Muscle of leg (tissue), 11 donors: Measurements from ENCODE around the gene AMDHD2. TPM values are rescaled to one million over a fixed set of nuclear protein-coding genes. Genes with fewer than 3 reads are reported as not detected.
"Not testable (repeated sequence)": the region's sequence is repeated elsewhere in the genome, so short reads cannot be mapped to it uniquely, and the experiment has no call there.

ENCODE experiments used
- DNase-seq: peaks from one replicate; pipeline ENCODE4 v3.0.0; 2013
- H3K27ac ChIP-seq: one replicate; pipeline ENCODE4 v1.5.1; 2013; ENCODE audit warnings: mild to moderate bottlenecking, low read length, control low read depth
- H3K27me3 ChIP-seq: one replicate; pipeline ENCODE4 v1.6.1; 2013; ENCODE audit warnings: low read length; ENCODE audit not compliant: control insufficient read depth, insufficient read depth
- H3K36me3 ChIP-seq: one replicate; pipeline ENCODE4 v1.6.1; 2013; ENCODE audit warnings: low read length; ENCODE audit not compliant: control insufficient read depth, insufficient read depth
- H3K4me1 ChIP-seq: one replicate; pipeline ENCODE4 v1.6.1; 2013; ENCODE audit warnings: low read length; ENCODE audit not compliant: control insufficient read depth, insufficient read depth
- H3K4me3 ChIP-seq: one replicate; pipeline ENCODE4 v1.5.1; 2013; ENCODE audit warnings: low read length, control low read depth
- H3K9me3 ChIP-seq: replicated peaks from 2 replicates; pipeline ENCODE4 v1.6.1; 2013; ENCODE audit warnings: low read depth, low read length; ENCODE audit not compliant: control insufficient read depth
- WGBS: methylation state at CpG from one replicate; pipeline ENCODE4 v1.1.5; 2013; ENCODE audit warnings: missing lambda C conversion rate; ENCODE audit not compliant: insufficient coverage; 5-methylcytosine and 5-hydroxymethylcytosine counted together
- polyA plus RNA-seq, 8 donors: library from polyadenylated mRNA; unstranded; fragments of 120-200 nt; gene quantifications; one replicate each; pipeline versions ENCODE4 v1.2.1 to v1.2.3, GENCODE V29; 2013; ENCODE audit warnings: inconsistent platforms in 1 of 8, low replicate concordance in 1 of 8; ENCODE audit not compliant: insufficient read length in 8 of 8, insufficient read depth in 1 of 8
- total RNA-seq: library from RNA; stranded (reverse); fragments of 120-200 nt; gene quantifications from one replicate; pipeline ENCODE4 v1.2.4, GENCODE V29; 2013

The AMDHD2 gene
- total and polyA plus RNA-seq, 9 donors = 10.1 to 17.8 (median 15.6) TPM

GRCh38 chr16:2473999-2474876 is 45.9 kb upstream of the AMDHD2 start:
- Histone ChIP-seq H3K36me3 (no peaks in the 10 kb centered on the region), H3K4me1 (peaks cover 55% of the 10 kb centered on the region), H3K4me3 (peak overlapping the region; percentile 62), H3K9me3 (no peaks in the 10 kb centered on the region), H3K27me3 (peaks cover 25% of the 10 kb centered on the region), H3K27ac (peak overlapping the region; percentile 71)
- WGBS = under 1% methylated on average over 100 of the region's 100 CpGs
- DNase-seq = peak; percentile 64

DNA sequence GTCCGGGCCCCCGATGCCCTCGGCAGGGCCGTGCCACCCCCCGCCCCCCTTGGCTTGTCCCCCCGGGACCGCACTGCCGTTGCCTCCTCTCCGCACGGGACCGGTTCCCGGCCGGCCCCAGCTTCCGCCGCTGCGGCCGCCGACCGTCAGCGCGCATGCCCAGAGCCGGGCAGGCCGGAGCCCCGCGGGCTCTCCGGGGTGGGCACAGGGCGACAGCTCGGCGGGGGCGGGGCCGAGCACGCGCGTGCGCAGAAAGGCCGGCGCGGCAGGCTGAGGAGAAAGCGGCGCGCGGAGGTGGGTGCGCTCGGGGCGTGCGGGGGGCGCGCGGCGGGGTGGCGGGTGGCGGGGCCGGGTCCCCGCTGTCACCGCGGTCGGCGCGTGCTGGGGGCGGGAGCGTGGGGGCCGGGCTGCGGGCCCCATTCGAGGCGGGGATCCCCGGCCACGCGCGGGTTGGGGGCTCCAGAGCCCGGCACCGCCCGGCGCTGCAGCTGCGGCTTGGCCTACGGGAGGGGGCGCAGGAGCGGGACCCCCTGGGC is 45.2 kb upstream of the AMDHD2 start, which contains the start of gene TBC1D24:
TBC1D24 (plus strand) TSS at position 251 of the 536 bp plus-strand sequence. CDS start 21,022 bp downstream, outside the sequence.
- Histone ChIP-seq H3K9me3 (no peaks in the 10 kb centered on the region), H3K27me3 (peaks cover 20% of the 10 kb centered on the region), H3K4me3 (peak within 1 kb of the TSS; percentile 62), H3K4me1 (peaks cover 48% of the 10 kb centered on the region), H3K27ac (peak within 1 kb of the TSS; percentile 71), H3K36me3 (no peaks in the 10 kb centered on the region)
- peak; percentile 95 for DNase-seq
- 0% methylated on average over 77 of the region's 77 CpGs for WGBS

- H3K9me3 ChIP-seq = no peaks in the 10 kb centered on the region
- no peak for DNase-seq
- peaks cover 42% of the 10 kb centered on the region for H3K4me1 ChIP-seq
- H3K36me3 ChIP-seq = no peaks in the 10 kb centered on the region
- H3K27ac ChIP-seq = no peak overlapping the region
- 10% methylated on average over 52 of the region's 55 CpGs for WGBS
- peak overlapping the region; percentile 48 for H3K4me3 ChIP-seq
- H3K27me3 ChIP-seq = peaks cover 18% of the 10 kb centered on the region
Observed at GRCh38 chr16:2475413-2476344, 44.5 kb upstream of the AMDHD2 start.

GRCh38 chr16:2476345-2476720 is 43.8 kb upstream of the AMDHD2 start:
- Histone ChIP-seq H3K4me3 (no peak overlapping the region), H3K36me3 (no peaks in the 10 kb centered on the region), H3K27ac (no peak overlapping the region), H3K27me3 (peaks cover 17% of the 10 kb centered on the region), H3K9me3 (no peaks in the 10 kb centered on the region), H3K4me1 (peaks cover 44% of the 10 kb centered on the region)
- no peak for DNase-seq
- 95% methylated on average over 3 of the region's 9 CpGs for whole genome bisulfite sequencing

DNA sequence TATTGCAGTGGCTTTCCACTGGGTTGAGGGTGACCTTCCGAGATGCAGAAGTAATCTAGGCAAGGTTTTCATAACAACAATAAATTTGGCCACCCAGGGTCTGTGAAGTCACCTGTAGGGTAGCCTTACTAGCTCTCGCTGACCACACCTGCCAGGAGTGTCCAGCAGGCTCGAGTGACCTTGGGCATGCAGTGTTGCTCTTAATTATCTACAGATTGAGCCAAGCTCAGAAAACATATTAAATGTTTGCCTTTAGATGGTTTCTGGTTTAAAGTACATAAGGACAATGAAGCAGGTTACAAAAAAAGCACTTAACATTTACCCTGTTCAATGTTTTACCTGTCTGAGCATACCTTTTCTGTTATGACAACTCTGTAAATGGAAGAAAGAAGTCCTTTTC is 43.4 kb upstream of the AMDHD2 start:
- Histone ChIP-seq H3K27ac (no peak overlapping the region), H3K9me3 (no peaks in the 10 kb centered on the region), H3K4me3 (no peak overlapping the region), H3K27me3 (peaks cover 16% of the 10 kb centered on the region), H3K36me3 (no peaks in the 10 kb centered on the region), H3K4me1 (peaks cover 47% of the 10 kb centered on the region)
- no peak for DNase-seq
- 86% methylated on average over 1 of the region's 3 CpGs for WGBS

DNA sequence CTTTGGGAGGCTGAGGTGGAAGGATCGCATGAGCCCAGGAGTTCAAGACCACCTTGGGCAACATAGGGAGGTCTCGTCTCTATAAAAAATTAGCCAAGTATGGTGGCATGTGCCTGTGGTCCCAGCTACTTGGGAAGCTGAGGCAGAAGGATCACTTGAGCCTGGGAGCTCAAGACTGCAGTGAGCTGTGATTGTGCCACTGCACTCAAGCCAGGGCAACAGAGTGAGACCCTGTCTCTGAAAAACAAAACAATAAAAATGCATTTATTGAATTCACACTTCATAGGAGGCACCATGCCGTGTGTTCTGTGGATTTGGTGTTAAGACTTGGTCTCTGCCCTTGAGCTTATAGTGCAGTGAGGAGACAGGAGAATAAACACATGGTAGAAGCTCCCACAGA is 42.8 kb upstream of the AMDHD2 start:
- Histone ChIP-seq H3K36me3 (no peaks in the 10 kb centered on the region), H3K4me3 (no peak overlapping the region), H3K27me3 (peaks cover 11% of the 10 kb centered on the region), H3K4me1 (peaks cover 47% of the 10 kb centered on the region), H3K27ac (no peak overlapping the region), H3K9me3 (no peaks in the 10 kb centered on the region)
- WGBS = 92% methylated on average over 3 of the region's 3 CpGs
- DNase-seq = no peak

DNA sequence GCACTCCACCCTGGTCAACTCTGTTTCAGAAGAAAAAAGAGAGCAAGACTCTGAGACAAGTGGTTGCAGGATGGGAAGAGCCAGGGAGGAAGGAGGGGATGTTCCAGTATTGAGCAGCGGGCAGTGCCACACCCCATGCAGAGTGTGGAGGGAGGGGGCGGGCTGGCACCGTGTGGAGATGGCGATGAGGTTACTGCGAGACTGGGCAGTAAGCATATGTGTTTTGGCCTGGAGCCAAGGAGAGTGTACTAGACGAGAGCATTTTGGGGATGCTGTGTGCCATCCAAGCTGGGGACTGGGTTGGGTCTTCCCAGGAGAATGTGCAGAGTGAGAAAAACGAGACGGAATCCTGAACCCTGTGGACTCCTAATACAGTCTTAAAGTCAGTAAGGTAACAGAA is 41.9 kb upstream of the AMDHD2 start:
- no peak for DNase-seq
- Histone ChIP-seq H3K9me3 (no peaks in the 10 kb centered on the region), H3K27ac (no peak overlapping the region), H3K4me3 (no peak overlapping the region), H3K36me3 (no peaks in the 10 kb centered on the region), H3K27me3 (peaks cover 2% of the 10 kb centered on the region), H3K4me1 (peaks cover 47% of the 10 kb centered on the region)
- 71% methylated on average over 7 of the region's 8 CpGs for WGBS

- peaks cover 62% of the 10 kb centered on the region for H3K4me1 ChIP-seq
- not testable (repeated sequence) for H3K36me3 ChIP-seq, H3K9me3 ChIP-seq, H3K27me3 ChIP-seq, DNase-seq, H3K4me3 ChIP-seq, H3K27ac ChIP-seq
- 99% methylated on average over 8 of the region's 10 CpGs for WGBS
Observed at GRCh38 chr16:2479996-2480395, 40.2 kb upstream of the AMDHD2 start.

DNA sequence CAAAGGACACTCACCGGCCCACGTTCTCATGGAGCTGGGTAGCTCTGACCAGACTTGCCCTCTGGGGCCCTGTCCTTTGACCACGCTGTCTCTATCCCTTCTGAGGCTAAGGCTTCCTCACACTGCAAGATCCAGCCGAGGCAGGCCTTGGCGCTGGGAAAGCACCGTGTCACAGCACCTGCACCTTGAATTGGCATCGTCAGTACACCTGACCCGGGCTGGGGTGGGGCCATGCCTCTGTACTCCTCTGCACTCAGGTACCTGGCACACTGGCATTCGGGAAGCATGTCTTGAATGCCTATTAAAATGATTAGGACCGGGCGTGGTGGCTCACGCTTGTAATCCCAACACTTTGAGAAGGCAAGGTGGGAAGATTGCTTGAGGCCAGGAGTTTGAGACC is 39.2 kb upstream of the AMDHD2 start:
- H3K4me1 ChIP-seq = peaks cover 59% of the 10 kb centered on the region
- 85% methylated on average over 9 of the region's 12 CpGs for WGBS
- H3K9me3 ChIP-seq = no peaks in the 10 kb centered on the region
- H3K36me3 ChIP-seq = peaks cover 9% of the 10 kb centered on the region
- no peaks in the 10 kb centered on the region for H3K27me3 ChIP-seq
- no peak for DNase-seq
- H3K27ac ChIP-seq = no peak overlapping the region
- no peak overlapping the region for H3K4me3 ChIP-seq

- H3K4me1 ChIP-seq = peaks cover 62% of the 10 kb centered on the region
- DNase-seq = no peak
- H3K36me3 ChIP-seq = peaks cover 11% of the 10 kb centered on the region
- no peak overlapping the region for H3K4me3 ChIP-seq
- no peaks in the 10 kb centered on the region for H3K9me3 ChIP-seq
- H3K27ac ChIP-seq = peak overlapping the region; percentile 93
- WGBS = 51% methylated on average over 4 of the region's 7 CpGs
- no peaks in the 10 kb centered on the region for H3K27me3 ChIP-seq
Observed at GRCh38 chr16:2481676-2482075, 38.5 kb upstream of the AMDHD2 start.
